Measurements from ENCODE around the gene SLAIN1. TPM values are rescaled to one million over a fixed set of nuclear protein-coding genes. Genes with fewer than 3 reads are reported as not detected.

SLAIN1 gene
- total and polyA plus RNA-seq, 2 donors (not counting 3 experiments of a cell fraction or from before 2014, with no cell fraction given) = 4.1 to 4.3 TPM

DNA sequence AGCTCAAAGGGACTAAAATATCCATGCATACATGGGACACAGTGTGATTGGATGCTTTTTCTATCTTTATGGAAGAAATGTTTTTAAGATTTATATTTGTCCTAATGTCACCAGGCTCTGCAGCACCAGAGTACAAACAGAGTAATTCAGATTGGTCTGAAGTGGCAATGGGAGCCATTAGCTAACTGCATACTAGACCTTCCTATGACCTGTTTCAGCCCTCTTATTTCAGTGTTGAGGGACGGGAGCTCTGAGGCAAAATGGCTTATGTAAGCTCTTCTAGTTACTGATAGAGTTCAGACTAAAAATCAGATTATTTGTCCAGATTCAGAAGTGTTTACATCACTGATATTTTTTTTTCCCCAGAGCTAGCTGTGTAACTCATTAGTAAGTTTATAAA, 4.9 kb downstream of the SLAIN1 start:
- BruUV-seq (replicated peaks) = no TSS peak
- TF ChIP-seq GATA2 (IDR thresholded peaks at IDR 0.05; ENCODE audit: insufficient read depth, insufficient read length, low read depth, low read length) = no peak
- TF ChIP-seq JUN (IDR thresholded peaks at IDR 0.05; ENCODE audit: borderline replicate concordance, insufficient read depth, insufficient read length, low read depth) = no peak
- no peak overlapping the region for H3K27ac ChIP-seq (ENCODE audit: insufficient read depth, low read depth, low read length)
- H3K27me3 ChIP-seq (ENCODE audit: control insufficient read depth in 2 of 2, insufficient read depth in 2 of 2, low read length in 2 of 2) = peaks cover 0 to 5% of the 10 kb centered on the region in 2 experiments
- no peaks in the 10 kb centered on the region for H4K20me1 ChIP-seq (replicated peaks; ENCODE audit: control insufficient read depth, extremely low read depth, insufficient read depth, low read length)
- no peak overlapping the region for H3K9ac ChIP-seq (replicated peaks; ENCODE audit: extremely low read depth, insufficient read depth, low read length)
- POLR2A ChIA-PET = no interaction called here
- H3K79me2 ChIP-seq (ENCODE audit: control insufficient read depth, insufficient read depth, low read length) = no peaks in the 10 kb centered on the region
- FAIRE-seq (no peak), DNase-seq (ENCODE audit: low read depth, low spot score) (no peak)
- dilution Hi-C loops (cut with MboI; ENCODE audit: extremely low pct_ligation_motif_present, low sequenced_read_pairs) (no loop called here), intact Hi-C loops (cut with micrococcal nuclease) (no loop called here)
- H3K4me2 ChIP-seq (ENCODE audit: insufficient read depth, low read length) = no peak overlapping the region
- CTCF ChIA-PET = no interaction called here
- H3K36me3 ChIP-seq (ENCODE audit: control insufficient read depth in 2 of 2, extremely low read depth in 1 of 2, insufficient read depth in 2 of 2, low read length in 2 of 2) = no peaks in the 10 kb centered on the region
- no peak overlapping the region for H2AFZ ChIP-seq (ENCODE audit: low read depth, low read length)
- no peak overlapping the region for H3K4me3 ChIP-seq (replicated peaks in 1 of 3; ENCODE audit: insufficient read depth in 1 of 3, low read depth in 1 of 3, low read length in 3 of 3)
- H3K9me3 ChIP-seq (replicated peaks; ENCODE audit: control insufficient read depth, insufficient read depth, low read length) = no peaks in the 10 kb centered on the region
- no peaks in the 10 kb centered on the region for H3K9me1 ChIP-seq (replicated peaks; ENCODE audit: control insufficient read depth, extremely low read depth, insufficient read depth, low read length)
- no peaks in the 10 kb centered on the region for H3K4me1 ChIP-seq (ENCODE audit: control insufficient read depth, extremely low read depth, insufficient read depth, low read length)

DNA sequence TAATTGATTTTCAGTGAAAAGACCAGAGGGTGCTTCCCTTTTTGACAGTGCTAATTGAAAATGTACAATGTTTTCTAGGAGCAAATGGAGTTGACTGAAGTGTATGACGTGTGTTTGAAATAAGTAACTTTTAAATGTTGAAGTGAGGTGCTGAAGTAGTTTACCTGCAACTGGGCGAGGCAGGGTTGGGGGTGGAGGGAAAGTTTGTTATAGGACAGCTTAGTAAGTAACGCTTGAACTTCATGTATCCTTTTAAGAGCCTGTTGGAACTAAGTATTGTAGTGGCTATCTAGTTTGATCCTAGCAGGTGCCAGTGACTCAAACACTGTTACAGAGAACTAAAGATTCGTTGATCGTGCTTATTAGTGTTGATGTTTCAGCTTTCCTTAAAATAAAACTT, 5.9 kb downstream of the SLAIN1 start:
- FAIRE-seq (no peak), DNase-seq (ENCODE audit: low read depth, low spot score) (no peak)
- Histone ChIP-seq H3K36me3 (ENCODE audit: control insufficient read depth in 2 of 2, extremely low read depth in 1 of 2, insufficient read depth in 2 of 2, low read length in 2 of 2) (no peaks in the 10 kb centered on the region), H4K20me1 (replicated peaks; ENCODE audit: control insufficient read depth, extremely low read depth, insufficient read depth, low read length) (no peaks in the 10 kb centered on the region), H3K4me2 (ENCODE audit: insufficient read depth, low read length) (no peak overlapping the region), H2AFZ (ENCODE audit: low read depth, low read length) (no peak overlapping the region), H3K79me2 (ENCODE audit: control insufficient read depth, insufficient read depth, low read length) (no peaks in the 10 kb centered on the region), H3K9me1 (replicated peaks; ENCODE audit: control insufficient read depth, extremely low read depth, insufficient read depth, low read length) (no peaks in the 10 kb centered on the region), H3K27ac (ENCODE audit: insufficient read depth, low read depth, low read length) (no peak overlapping the region), H3K4me1 (ENCODE audit: control insufficient read depth, extremely low read depth, insufficient read depth, low read length) (no peaks in the 10 kb centered on the region), H3K9ac (replicated peaks; ENCODE audit: extremely low read depth, insufficient read depth, low read length) (no peak overlapping the region), H3K4me3 (replicated peaks in 1 of 3; ENCODE audit: insufficient read depth in 1 of 3, low read depth in 1 of 3, low read length in 3 of 3) (no peak overlapping the region), H3K9me3 (replicated peaks; ENCODE audit: control insufficient read depth, insufficient read depth, low read length) (no peaks in the 10 kb centered on the region), H3K27me3 (ENCODE audit: control insufficient read depth in 2 of 2, insufficient read depth in 2 of 2, low read length in 2 of 2) (peaks cover 0 to 5% of the 10 kb centered on the region in 2 experiments)
- BruUV-seq (replicated peaks) = no TSS peak
- intact Hi-C loops (cut with micrococcal nuclease) = no loop called here
- ChIA-PET CTCF (no interaction called here), POLR2A (interaction anchor here (0.7 kb wide), 1 partner anchor 1048 kb away, joined by 3 read pairs; no protein-coding TSS in a partner anchor)
- dilution Hi-C loops (cut with MboI; ENCODE audit: extremely low pct_ligation_motif_present, low sequenced_read_pairs) = no loop called here
- no peak for TF ChIP-seq MYC (IDR thresholded peaks at IDR 0.05; ENCODE audit: low read depth, low read length)
- no peak for TF ChIP-seq POLR2A (IDR thresholded peaks at IDR 0.05; ENCODE audit: low read depth, low read length)
- no peak for TF ChIP-seq JUN (IDR thresholded peaks at IDR 0.05; ENCODE audit: borderline replicate concordance, insufficient read depth, insufficient read length, low read depth)
- TF ChIP-seq POLR2AphosphoS5 (IDR thresholded peaks at IDR 0.05; ENCODE audit: insufficient read depth, low read depth, low read length) = no peak
